Parathyroid adenoma (tissue), 2 donors: ENCODE measurements around the gene ASPG.

Source experiments
- H2AFZ ChIP-seq: fragments of 300-600 bp; sonication (generic); one replicate; pipeline ENCODE4 v1.7.0; 2017; ENCODE audit warnings: antibody characterized with exemption, mild to moderate bottlenecking
- H3K27ac ChIP-seq: fragments of 300-600 bp; sonication (generic); one replicate; pipeline ENCODE4 v1.7.0; 2017
- H3K27me3 ChIP-seq: fragments of 300-600 bp; sonication (generic); one replicate; pipeline ENCODE4 v1.7.0; 2017; ENCODE audit warnings: low read length; ENCODE audit not compliant: control insufficient read depth, insufficient read depth
- H3K36me3 ChIP-seq: fragments of 300-600 bp; sonication (generic); one replicate; pipeline ENCODE4 v1.7.0; 2017; ENCODE audit warnings: low read length; ENCODE audit not compliant: control insufficient read depth, insufficient read depth
- H3K4me1 ChIP-seq: fragments of 300-600 bp; sonication (generic); one replicate; pipeline ENCODE4 v1.7.0; 2017; ENCODE audit warnings: control low read depth
- H3K4me2 ChIP-seq: fragments of 300-600 bp; sonication (generic); one replicate; pipeline ENCODE4 v1.7.0; 2017; ENCODE audit warnings: low read length
- H3K4me3 ChIP-seq: fragments of 300-600 bp; sonication (generic); one replicate; pipeline ENCODE4 v1.7.0; 2017; ENCODE audit warnings: low read depth, low read length
- H3K79me2 ChIP-seq: fragments of 300-600 bp; sonication (generic); one replicate; pipeline ENCODE4 v1.7.0; 2017; ENCODE audit warnings: control low read depth
- H3K9ac ChIP-seq: fragments of 300-600 bp; sonication (generic); one replicate; pipeline ENCODE4 v1.7.0; 2017; ENCODE audit warnings: mild to moderate bottlenecking
- H3K9me3 ChIP-seq: fragments of 300-600 bp; sonication (generic); one replicate; pipeline ENCODE4 v1.7.0; 2017; ENCODE audit warnings: low read length; ENCODE audit not compliant: control insufficient read depth
- CTCF ChIP-seq: fragments of 300-600 bp; sonication (generic); IDR thresholded peaks from one replicate; pipeline ENCODE4 v1.7.0; 2017; ENCODE audit warnings: antibody characterized with exemption, mild to moderate bottlenecking
- donor health status: primary hyperparathyroidism.

The ASPG gene

DNA sequence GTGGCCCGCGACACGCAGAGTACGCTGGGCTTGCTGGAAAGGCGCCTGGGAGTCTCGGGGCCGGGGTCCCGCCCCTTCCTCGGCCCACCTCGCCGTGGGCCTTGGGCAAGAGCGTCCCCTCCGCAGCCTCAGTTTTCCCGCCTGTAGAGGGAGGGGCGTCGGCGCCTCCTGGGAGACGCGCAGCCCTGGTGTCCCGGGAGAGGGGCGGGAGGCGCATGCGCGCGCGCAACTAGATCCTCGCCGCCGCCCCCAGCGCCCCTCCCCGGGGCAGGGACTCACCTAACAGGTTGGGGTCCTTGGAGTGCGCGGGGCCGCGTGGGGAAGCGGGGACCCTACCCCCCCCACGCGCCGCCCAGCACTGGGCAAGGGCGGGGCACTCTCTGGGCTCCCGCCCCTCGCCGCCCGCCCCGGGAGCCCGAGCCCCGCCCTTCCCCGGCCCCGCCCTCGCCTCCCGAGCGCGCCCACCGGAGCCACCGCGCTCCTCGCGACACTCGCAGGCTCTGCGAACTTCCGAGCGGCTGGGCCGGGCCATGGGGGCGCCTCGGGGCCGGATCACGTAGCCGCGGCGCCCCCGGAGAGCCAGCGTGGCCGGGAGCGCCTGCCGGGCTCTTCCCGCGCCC, 52.7 kb downstream of the ASPG start, which contains the start of gene KIF26A:
KIF26A (plus strand) TSS at position 490 of the 620 bp plus-strand sequence. CDS start 136 bp downstream, outside the sequence.
- H3K9ac ChIP-seq, result no peak within 1 kb of the TSS

DNA sequence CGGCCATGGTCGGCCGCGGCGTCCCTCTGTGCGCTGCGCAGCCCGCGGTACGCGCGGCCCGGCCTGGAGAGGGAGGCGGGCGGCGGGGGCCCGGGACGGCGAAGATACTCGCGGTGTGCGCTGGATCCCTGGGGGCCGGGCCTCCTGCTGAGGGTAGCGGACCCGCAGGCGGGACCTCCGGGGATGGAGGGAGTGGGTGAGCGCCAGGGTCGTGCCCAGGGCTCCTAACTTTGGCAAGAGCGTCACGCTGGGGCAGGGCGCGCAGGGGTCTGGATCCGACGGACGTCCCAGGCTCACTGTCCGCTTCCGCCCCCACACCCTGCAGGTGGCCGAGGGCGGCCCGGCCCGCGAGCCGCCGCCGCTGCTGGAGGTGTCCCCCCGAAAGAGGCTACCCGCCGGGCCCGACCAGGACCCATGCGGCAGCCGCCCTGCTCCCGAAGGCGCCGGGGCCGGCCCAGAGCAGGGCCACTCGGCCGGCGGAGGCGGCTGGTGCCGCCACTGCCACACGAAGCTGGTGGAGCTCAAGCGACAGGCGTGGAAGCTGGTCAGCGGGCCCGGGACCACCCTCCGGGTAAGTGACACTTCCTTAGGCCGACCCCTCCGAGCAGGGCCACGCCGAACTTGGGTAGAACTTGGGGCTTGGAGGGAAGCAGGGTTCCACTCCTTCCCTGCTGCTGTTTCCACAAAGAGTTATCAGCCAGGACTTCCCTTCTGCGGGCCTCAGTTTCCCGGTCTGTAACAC, 53.4 kb downstream of the ASPG start:
- peak overlapping the region; percentile 86 for H3K4me2 ChIP-seq
- peaks cover 6% of the 10 kb centered on the region for H3K4me1 ChIP-seq
- H3K9ac ChIP-seq, result no peak overlapping the region
- H3K36me3 ChIP-seq, result no peaks in the 10 kb centered on the region
- peaks cover 7% of the 10 kb centered on the region for H3K27me3 ChIP-seq
- H2AFZ ChIP-seq, result peak overlapping the region; percentile 75
- TF ChIP-seq CTCF, result no peak
- no peaks in the 10 kb centered on the region for H3K79me2 ChIP-seq
- H3K9me3 ChIP-seq, result no peaks in the 10 kb centered on the region
- H3K27ac ChIP-seq, result no peak overlapping the region
- H3K4me3 ChIP-seq, result no peak overlapping the region

More for the DNA sequence above, 52.7 kb downstream of the ASPG start, which contains the start of gene KIF26A:
- no peaks in the 10 kb centered on the region for H3K79me2 ChIP-seq
- H3K27me3 ChIP-seq, result peaks cover 7% of the 10 kb centered on the region
- peak within 1 kb of the TSS; percentile 11 for H3K27ac ChIP-seq
- no peaks in the 10 kb centered on the region for H3K9me3 ChIP-seq
- peak within 1 kb of the TSS; percentile 48 for H3K4me3 ChIP-seq
- H3K4me2 ChIP-seq, result peak within 1 kb of the TSS; percentile 86
- peaks cover 6% of the 10 kb centered on the region for H3K4me1 ChIP-seq
- H3K36me3 ChIP-seq, result no peaks in the 10 kb centered on the region
- TF ChIP-seq CTCF, result no peak
- H2AFZ ChIP-seq, result peak within 1 kb of the TSS; percentile 80

DNA sequence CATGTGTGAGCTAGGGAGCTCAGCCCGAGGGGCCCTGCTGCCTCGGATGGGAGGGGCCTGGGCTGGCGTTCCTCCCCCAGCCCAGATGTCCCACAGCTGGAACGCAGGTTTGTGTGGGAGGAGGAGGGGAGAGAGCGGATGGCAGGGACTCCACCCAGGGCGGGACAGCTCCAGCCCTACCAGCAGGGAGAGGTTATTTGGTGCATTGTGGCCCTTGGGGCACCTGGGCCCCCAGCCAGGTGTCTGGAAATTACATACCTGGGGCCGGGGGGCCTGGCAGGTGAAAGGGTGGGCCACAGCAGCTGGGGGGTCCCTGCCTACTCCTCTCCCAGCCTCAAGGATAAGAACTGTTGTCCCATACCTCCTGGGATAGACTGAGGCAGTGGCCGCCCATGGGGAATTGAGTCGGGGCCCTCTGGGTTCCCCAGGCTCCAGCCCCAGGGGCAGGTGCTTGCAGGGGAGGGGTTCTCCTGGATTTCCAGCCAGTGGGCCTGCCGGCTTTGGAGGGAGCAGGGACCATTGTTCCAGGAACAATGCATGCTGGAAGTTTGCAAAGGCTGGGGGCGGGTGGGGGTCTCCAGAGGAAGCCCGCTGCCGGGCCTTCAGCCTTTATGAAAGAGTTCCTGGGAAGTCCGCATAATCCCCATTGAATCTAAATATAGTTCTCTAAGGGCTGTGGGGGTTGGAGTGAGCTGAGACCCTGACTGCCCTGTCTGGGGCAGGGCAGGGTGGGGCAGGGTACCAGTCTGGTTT, 54.1 kb downstream of the ASPG start:
- Histone ChIP-seq H3K9me3 (no peaks in the 10 kb centered on the region), H3K36me3 (no peaks in the 10 kb centered on the region), H3K4me2 (no peak overlapping the region), H3K27me3 (peaks cover 7% of the 10 kb centered on the region), H3K4me3 (no peak overlapping the region), H3K79me2 (no peaks in the 10 kb centered on the region), H3K4me1 (peaks cover 6% of the 10 kb centered on the region), H3K27ac (no peak overlapping the region), H3K9ac (no peak overlapping the region), H2AFZ (no peak overlapping the region)
- no peak for TF ChIP-seq CTCF

GRCh38 chr14:104140213-104140462, 54.6 kb downstream of the ASPG start:
- Histone ChIP-seq H3K27me3 (peaks cover 7% of the 10 kb centered on the region), H3K79me2 (no peaks in the 10 kb centered on the region), H3K4me2 (no peak overlapping the region), H3K27ac (no peak overlapping the region), H2AFZ (no peak overlapping the region), H3K4me3 (no peak overlapping the region), H3K9ac (no peak overlapping the region), H3K4me1 (peaks cover 6% of the 10 kb centered on the region), H3K36me3 (no peaks in the 10 kb centered on the region), H3K9me3 (no peaks in the 10 kb centered on the region)
- no peak for TF ChIP-seq CTCF
